Panc1 (cell line): ENCODE measurements around the gene EFNA5. TPM values are rescaled to one million over a fixed set of nuclear protein-coding genes. Genes with fewer than 3 reads are reported as not detected.

Source experiments
- ATAC-seq: fragments of 200-7000 bp; cut with Tn5 transposase; 2 replicates; pipeline ENCODE4 v1.9.1; 2020; ENCODE audit warnings: mild to moderate bottlenecking, moderate library complexity
- BruUV-seq: library from RNA; stranded (reverse); fragments of 400-500 nt; replicated peaks from 2 replicates; lab custom pipeline; 2021; lab: Mats Ljungman, UMichigan
- CTCF ChIA-PET: fragments of 300-600 bp; sonication (Branson Sonifier 250); formaldehyde crosslinking; loops from one replicate; lab custom pipeline; 2022; ENCODE audit warnings: antibody characterized with exemption; lab: Charles Lee
- POLR2A ChIA-PET: fragments of 300-600 bp; sonication (Branson Sonifier 250); formaldehyde crosslinking; loops from one replicate; lab custom pipeline; 2022; ENCODE audit warnings: antibody characterized with exemption; lab: Charles Lee
- DNase-seq: peaks from one replicate; pipeline ENCODE4 v3.0.0-alpha.2; 2010; ENCODE audit warnings: low read depth, low spot score
- H3K27ac ChIP-seq: 2 replicates; pipeline ENCODE4 v1.5.1; 2011; ENCODE audit warnings: mild to moderate bottlenecking, low read length, inconsistent platforms
- H3K27me3 ChIP-seq: fragments of 200-500 bp; sonication (Bioruptor generic); 2 replicates; pipeline ENCODE4 v1.6.0; 2014; ENCODE audit warnings: low read length, inconsistent platforms; ENCODE audit not compliant: control insufficient read depth, insufficient read depth
- H3K36me3 ChIP-seq: fragments of 200-500 bp; sonication (Bioruptor generic); 2 replicates; pipeline ENCODE4 v1.5.1; 2014; ENCODE audit warnings: inconsistent platforms, mild to moderate bottlenecking, low read length, moderate library complexity; ENCODE audit not compliant: control insufficient read depth, insufficient read depth
- H3K4me1 ChIP-seq: 2 replicates; pipeline ENCODE4 v1.5.1; 2011; ENCODE audit warnings: inconsistent platforms, mild to moderate bottlenecking, low read length, moderate library complexity; ENCODE audit not compliant: control insufficient read depth, insufficient read depth
- H3K4me3 ChIP-seq, 2 experiments: 2 replicates each; pipeline ENCODE4 v1.5.1; 2011 to 2012; ENCODE audit warnings: low read depth in 2 of 2, low read length in 2 of 2, mild to moderate bottlenecking in 2 of 2, inconsistent platforms in 1 of 2, moderate library complexity in 1 of 2
- H3K9me3 ChIP-seq: fragments of 200-500 bp; sonication (Bioruptor generic); 2 replicates; pipeline ENCODE4 v1.5.1; 2014; ENCODE audit warnings: low read depth, mild to moderate bottlenecking, inconsistent platforms, low read length, moderate library complexity; ENCODE audit not compliant: control insufficient read depth, insufficient read depth
- CTCF ChIP-seq: fragments of 450-650 bp; IDR thresholded peaks from 2 replicates; pipeline ENCODE4 v1.5.1; 2017; ENCODE audit warnings: mild to moderate bottlenecking
- POLR2AphosphoS5 ChIP-seq: IDR thresholded peaks from 2 replicates; pipeline ENCODE4 v1.6.1; 2012; ENCODE audit warnings: mild to moderate bottlenecking, low read depth, low read length, moderate library complexity
- REST ChIP-seq, 2 experiments: IDR thresholded peaks; 2 replicates each; pipeline ENCODE4 v1.6.1; 2011 to 2012; ENCODE audit warnings: low read depth in 2 of 2, control low read depth in 1 of 2, low read length in 1 of 2, mild to moderate bottlenecking in 1 of 2, moderate library complexity in 1 of 2; ENCODE audit not compliant: insufficient read depth in 1 of 2
- SIN3A ChIP-seq: IDR thresholded peaks from 2 replicates; pipeline ENCODE4 v1.6.1; 2012; ENCODE audit warnings: low read depth, mild to moderate bottlenecking, low read length, moderate library complexity, borderline replicate concordance; ENCODE audit not compliant: insufficient read depth
- TCF7L2 ChIP-seq: IDR thresholded peaks from 2 replicates; pipeline ENCODE4 v1.6.1; 2011; ENCODE audit warnings: mild to moderate bottlenecking, low read depth, low read length, inconsistent platforms
- in situ Hi-C: cut with HindIII; loops from 2 replicates; pipeline ENCODE4 v1.10.0; 2016; ENCODE audit warnings: low sequenced_read_pairs, low pct_unique_long_range_greater_than_20kb
- intact Hi-C: fragments of 100-400 bp; cut with micrococcal nuclease; formaldehyde crosslinking; loops from one replicate; pipeline ENCODE4 v1.10.0; 2022; ENCODE audit not compliant: unreplicated experiment
- total RNA-seq: library from RNA; stranded (reverse); gene quantifications from one replicate; pipeline ENCODE4 v1.2.1, GENCODE V29; 2021; ENCODE audit not compliant: unreplicated experiment

The EFNA5 gene
- total RNA-seq, 1 experiment from 2014 or later, result 30.5 TPM

DNA sequence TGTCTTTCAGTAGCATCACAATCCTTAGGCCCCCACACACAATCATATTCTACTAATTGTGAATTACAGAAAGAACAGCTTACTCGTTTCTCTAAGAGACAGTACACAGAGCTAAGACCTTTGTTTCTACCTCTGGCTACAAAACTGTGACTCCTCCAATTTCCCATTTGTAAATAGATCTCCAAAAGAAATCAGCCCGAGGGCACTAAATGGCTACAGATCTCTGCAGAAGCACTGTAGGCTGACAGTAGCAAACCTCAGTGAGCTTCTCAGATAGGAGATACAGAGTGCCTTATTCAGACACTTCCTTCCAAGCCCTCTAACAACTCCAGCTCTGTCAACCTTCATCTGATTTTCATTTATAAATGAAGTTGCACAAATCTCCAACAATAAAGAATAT is 51.0 kb downstream of the EFNA5 start:
- in situ Hi-C loops (no loop called here), intact Hi-C loops (no loop called here)
- Histone ChIP-seq H3K4me1 (peaks cover 7% of the 10 kb centered on the region; the same call in 1 of the 2 replicates), H3K36me3 (no peaks in the 10 kb centered on the region), H3K27me3 (no peaks in the 10 kb centered on the region), H3K9me3 (no peaks in the 10 kb centered on the region), H3K4me3 (no peak overlapping the region), H3K27ac (no peak overlapping the region)
- POLR2A ChIA-PET, result no interaction called here
- no peak for DNase-seq
- no TSS peak for BruUV-seq
- no peak for ATAC-seq
- TF ChIP-seq REST (IDR thresholded peaks at IDR 0.05; ENCODE audit: insufficient read depth in 1 of 2, low read depth in 2 of 2, low read length in 1 of 2), result no peak
- no peak for TF ChIP-seq TCF7L2
- no peak for TF ChIP-seq CTCF
- no peak for TF ChIP-seq POLR2AphosphoS5
- no peak for TF ChIP-seq SIN3A
- CTCF ChIA-PET, result no interaction called here

DNA sequence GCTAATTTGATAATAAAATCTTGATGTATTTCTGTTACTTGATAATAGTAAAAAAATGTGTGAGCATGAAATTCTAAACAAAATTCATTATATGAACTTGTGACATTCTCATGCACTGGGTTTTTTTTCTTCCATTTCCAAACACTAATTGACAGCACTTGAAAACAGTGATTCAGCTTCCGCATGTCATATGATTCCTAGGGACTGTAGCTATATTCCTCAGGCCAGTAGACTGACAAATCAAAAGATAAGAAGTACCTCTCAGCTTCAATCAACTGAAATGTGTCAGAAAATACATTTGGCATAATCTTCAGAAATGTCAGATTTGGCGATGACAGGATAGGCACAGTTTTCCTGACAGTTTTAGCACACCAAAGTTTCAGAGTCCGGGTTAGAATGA is 52.5 kb downstream of the EFNA5 start:
- ChIA-PET CTCF (no interaction called here), POLR2A (no interaction called here)
- Histone ChIP-seq H3K27me3 (no peaks in the 10 kb centered on the region), H3K36me3 (no peaks in the 10 kb centered on the region), H3K27ac (no peak overlapping the region), H3K9me3 (no peaks in the 10 kb centered on the region), H3K4me3 (no peak overlapping the region), H3K4me1 (peaks cover 7% of the 10 kb centered on the region; the same call in 1 of the 2 replicates)
- intact Hi-C loops, result no loop called here
- no peak for TF ChIP-seq REST (IDR thresholded peaks at IDR 0.05; ENCODE audit: insufficient read depth in 1 of 2, low read depth in 2 of 2, low read length in 1 of 2)
- in situ Hi-C loops, result no loop called here
- no peak for ATAC-seq
- BruUV-seq, result no TSS peak
- DNase-seq, result no peak
